Endothelial cell of umbilical vein (primary cell): ENCODE results near the gene RALB. TPM values are rescaled to one million over a fixed set of nuclear protein-coding genes. Genes with fewer than 3 reads are reported as not detected.

Source experiments
- BruUV-seq: library from RNA; stranded (reverse); fragments of 400-500 nt; replicated peaks from 2 replicates; lab custom pipeline; 2021; lab: Mats Ljungman, UMichigan
- CTCF ChIA-PET: fragments of 300-600, 350-600 bp; sonication (Branson Sonifier 250); formaldehyde crosslinking; loops from one replicate; lab custom pipeline; 2021; ENCODE audit warnings: antibody characterized with exemption, inconsistent platforms; lab: Charles Lee
- POLR2A ChIA-PET: fragments of 300-600, 350-600 bp; sonication (Branson Sonifier 250); formaldehyde crosslinking; loops from one replicate; lab custom pipeline; 2021; ENCODE audit warnings: antibody characterized with exemption, inconsistent platforms; lab: Charles Lee
- DNase-seq: peaks from one replicate; pipeline ENCODE4 v3.0.0-alpha.2; 2011; ENCODE audit warnings: low read depth, low spot score
- FAIRE-seq: peaks from 2 replicates; lab custom pipeline; 2011; peaks lifted over from hg19 to GRCh38; lab: Jason Lieb, UNC
- H2AFZ ChIP-seq: 2 replicates; pipeline ENCODE4 v1.6.0; 2012; ENCODE audit warnings: low read depth, low read length, control low read depth, inconsistent platforms
- H3K27ac ChIP-seq: 2 replicates; pipeline ENCODE4 v1.5.1; 2011; ENCODE audit warnings: low read depth, mild to moderate bottlenecking, control low read depth, low read length, moderate library complexity; ENCODE audit not compliant: insufficient read depth
- H3K27me3 ChIP-seq, 2 experiments: 2 replicates each; pipeline versions ENCODE4 v1.6.0 to v1.6.1; 2011; ENCODE audit warnings: low read length in 2 of 2, mixed read lengths in 1 of 2; ENCODE audit not compliant: control insufficient read depth in 2 of 2, insufficient read depth in 2 of 2
- H3K36me3 ChIP-seq, 2 experiments: 2 replicates in 1 of 2; 3 replicates in 1 of 2; pipeline ENCODE4 v1.5.1; 2011; ENCODE audit warnings: low read length in 2 of 2, mild to moderate bottlenecking in 1 of 2, moderate library complexity in 1 of 2; ENCODE audit not compliant: control insufficient read depth in 2 of 2, insufficient read depth in 2 of 2; ENCODE audit errors: extremely low read depth in 1 of 2
- H3K4me1 ChIP-seq: 3 replicates; pipeline ENCODE4 v1.5.1; 2011; ENCODE audit warnings: mild to moderate bottlenecking, low read length; ENCODE audit not compliant: control insufficient read depth, insufficient read depth; ENCODE audit errors: extremely low read depth
- H3K4me2 ChIP-seq: 2 replicates; pipeline ENCODE4 v1.6.1; 2011; ENCODE audit warnings: low read length, control low read depth, mixed read lengths; ENCODE audit not compliant: insufficient read depth
- H3K4me3 ChIP-seq, 3 experiments: fragments of 200-600 bp in 1 of 3; sonication (generic), shearing (Covaris generic) in 1 of 3; replicated peaks in 1 of 3; 2 replicates each; pipeline ENCODE4 v1.5.1; 2011 to 2016; ENCODE audit warnings: control low read depth in 3 of 3, low read length in 3 of 3, mild to moderate bottlenecking in 2 of 3, inconsistent platforms in 1 of 3, low read depth in 1 of 3, moderate library complexity in 1 of 3; ENCODE audit not compliant: insufficient read depth in 1 of 3
- H3K79me2 ChIP-seq: 2 replicates; pipeline ENCODE4 v1.6.0; 2012; ENCODE audit warnings: low read length, inconsistent platforms; ENCODE audit not compliant: control insufficient read depth, insufficient read depth
- H3K9ac ChIP-seq: replicated peaks from 2 replicates; pipeline ENCODE3; 2011; ENCODE audit warnings: low read length, control low read depth; ENCODE audit not compliant: insufficient read depth; ENCODE audit errors: extremely low read depth
- H3K9me1 ChIP-seq: replicated peaks from 3 replicates; pipeline ENCODE4 v1.6.0; 2011; ENCODE audit warnings: mild to moderate bottlenecking, low read length; ENCODE audit not compliant: control insufficient read depth, insufficient read depth; ENCODE audit errors: extremely low read depth
- H3K9me3 ChIP-seq: replicated peaks from 2 replicates; pipeline ENCODE4 v1.5.1; 2012; ENCODE audit warnings: low read length, inconsistent platforms; ENCODE audit not compliant: control insufficient read depth, insufficient read depth
- H4K20me1 ChIP-seq: replicated peaks from 2 replicates; pipeline ENCODE3; 2011; ENCODE audit warnings: mild to moderate bottlenecking, low read length; ENCODE audit not compliant: control insufficient read depth, insufficient read depth; ENCODE audit errors: extremely low read depth
- FOS ChIP-seq: IDR thresholded peaks from 2 replicates; pipeline ENCODE4 v1.6.1; 2011; ENCODE audit warnings: mild to moderate bottlenecking, low read length, moderate library complexity, borderline replicate concordance; ENCODE audit not compliant: insufficient read depth
- GATA2 ChIP-seq: IDR thresholded peaks from 2 replicates; pipeline ENCODE4 v1.7.0; 2011; ENCODE audit warnings: low read depth, mild to moderate bottlenecking, moderate library complexity, mixed read lengths, low read length; ENCODE audit not compliant: insufficient read length, insufficient read depth
- JUN ChIP-seq: IDR thresholded peaks from 2 replicates; pipeline ENCODE4 v1.6.1; 2011; ENCODE audit warnings: borderline replicate concordance, low read depth; ENCODE audit not compliant: insufficient read length, insufficient read depth
- MYC ChIP-seq: IDR thresholded peaks from one replicate; pipeline ENCODE4 v1.6.1; 2011; ENCODE audit warnings: mild to moderate bottlenecking, low read depth, low read length
- dilution Hi-C: fragments of 300-500 bp; cut with MboI; formaldehyde crosslinking; loops from one replicate; pipeline ENCODE4 v1.15.0; 2019; ENCODE audit warnings: low sequenced_read_pairs; ENCODE audit not compliant: extremely low pct_ligation_motif_present
- intact Hi-C: fragments of 100-400 bp; cut with micrococcal nuclease; formaldehyde crosslinking; loops from one replicate; pipeline ENCODE4 v1.10.0; 2022
- polyA plus RNA-seq, 4 experiments: library from polyadenylated mRNA; depleted of rRNA in 3 of 4; stranded (reverse) in 3 of 4; unstranded in 1 of 4; fragments of >200 nt; gene quantifications; 2 replicates each; pipeline versions ENCODE4 v1.2.1 to v1.2.3, GENCODE V29; 2011 to 2012; ENCODE audit warnings: missing spikeins in 1 of 4
- total RNA-seq: library from RNA; stranded (reverse); gene quantifications from 2 replicates; pipeline ENCODE4 v1.2.3, GENCODE V29; 2021
- TF ChIP-seq, protein P1 (sequence below): IDR thresholded peaks from 2 replicates; pipeline ENCODE4 v1.6.1; 2011; ENCODE audit not compliant: insufficient read depth, insufficient read length
- TF ChIP-seq, protein P2 (sequence below), 2 donors: IDR thresholded peaks; 1 replicate in 1 of 2; 2 replicates in 1 of 2; pipeline ENCODE4 v1.5.1; 2011; ENCODE audit warnings: low read length in 2 of 2, mild to moderate bottlenecking in 2 of 2, moderate library complexity in 2 of 2, control low read depth in 1 of 2, inconsistent platforms in 1 of 2, low read depth in 1 of 2; ENCODE audit not compliant: insufficient read depth in 1 of 2; ENCODE audit errors: extremely low read depth in 1 of 2

RALB gene
- total and polyA plus RNA-seq, 2 donors (not counting 3 experiments of a cell fraction or from before 2014, with no cell fraction given), result 105 to 115 TPM

DNA sequence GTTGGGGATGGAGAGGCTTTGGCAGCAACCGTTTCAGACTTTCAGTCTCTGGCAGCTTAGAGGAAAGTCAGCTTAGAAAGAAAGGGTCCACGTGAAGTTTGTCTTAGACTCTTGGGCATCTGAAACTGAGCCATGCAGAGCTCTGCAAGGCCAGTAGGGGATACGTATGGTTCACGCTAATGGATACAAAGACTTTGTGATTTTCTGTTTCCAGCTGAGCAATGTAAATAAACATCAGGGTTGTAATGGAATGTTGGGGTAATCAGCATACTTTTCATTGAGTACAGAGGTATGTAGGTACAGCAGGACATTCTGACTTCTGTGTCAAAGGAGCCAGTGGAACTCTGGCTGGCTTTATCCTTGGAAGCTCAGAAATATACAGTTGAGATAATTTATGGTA is 31.0 kb downstream of the RALB start:
- DNase-seq, result no peak
- dilution Hi-C loops (no loop called here), intact Hi-C loops (no loop called here)
- Histone ChIP-seq H3K27ac (no peak overlapping the region), H4K20me1 (no peaks in the 10 kb centered on the region), H3K9ac (no peak overlapping the region), H2AFZ (no peak overlapping the region), H3K4me2 (no peak overlapping the region), H3K36me3 (peaks cover 10 to 16% of the 10 kb centered on the region in 2 experiments), H3K27me3 (no peaks in the 10 kb centered on the region), H3K4me3 (no peak overlapping the region), H3K9me1 (no peaks in the 10 kb centered on the region), H3K79me2 (peaks cover 12% of the 10 kb centered on the region), H3K4me1 (peaks cover 11% of the 10 kb centered on the region), H3K9me3 (no peaks in the 10 kb centered on the region)
- BruUV-seq, result no TSS peak
- no peak for FAIRE-seq
- TF ChIP-seq, protein P1, sequence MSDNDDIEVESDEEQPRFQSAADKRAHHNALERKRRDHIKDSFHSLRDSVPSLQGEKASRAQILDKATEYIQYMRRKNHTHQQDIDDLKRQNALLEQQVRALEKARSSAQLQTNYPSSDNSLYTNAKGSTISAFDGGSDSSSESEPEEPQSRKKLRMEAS, result no peak
- no peak for TF ChIP-seq MYC
- TF ChIP-seq GATA2, result no peak
- TF ChIP-seq FOS, result no peak
- TF ChIP-seq, protein P2, sequence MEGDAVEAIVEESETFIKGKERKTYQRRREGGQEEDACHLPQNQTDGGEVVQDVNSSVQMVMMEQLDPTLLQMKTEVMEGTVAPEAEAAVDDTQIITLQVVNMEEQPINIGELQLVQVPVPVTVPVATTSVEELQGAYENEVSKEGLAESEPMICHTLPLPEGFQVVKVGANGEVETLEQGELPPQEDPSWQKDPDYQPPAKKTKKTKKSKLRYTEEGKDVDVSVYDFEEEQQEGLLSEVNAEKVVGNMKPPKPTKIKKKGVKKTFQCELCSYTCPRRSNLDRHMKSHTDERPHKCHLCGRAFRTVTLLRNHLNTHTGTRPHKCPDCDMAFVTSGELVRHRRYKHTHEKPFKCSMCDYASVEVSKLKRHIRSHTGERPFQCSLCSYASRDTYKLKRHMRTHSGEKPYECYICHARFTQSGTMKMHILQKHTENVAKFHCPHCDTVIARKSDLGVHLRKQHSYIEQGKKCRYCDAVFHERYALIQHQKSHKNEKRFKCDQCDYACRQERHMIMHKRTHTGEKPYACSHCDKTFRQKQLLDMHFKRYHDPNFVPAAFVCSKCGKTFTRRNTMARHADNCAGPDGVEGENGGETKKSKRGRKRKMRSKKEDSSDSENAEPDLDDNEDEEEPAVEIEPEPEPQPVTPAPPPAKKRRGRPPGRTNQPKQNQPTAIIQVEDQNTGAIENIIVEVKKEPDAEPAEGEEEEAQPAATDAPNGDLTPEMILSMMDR (IDR thresholded peaks at IDR 0.05; ENCODE audit: extremely low read depth in 1 of 2, insufficient read depth in 1 of 2, low read depth in 1 of 2, low read length in 2 of 2), result peak in 1 of 2 donors; percentile 7
- no peak for TF ChIP-seq JUN
- CTCF ChIA-PET, result interaction anchor here (0.8 to 1.8 kb wide), 15 partner anchors 8 to 581 kb away, joined by 3 to 9 read pairs (median 4); partner anchors contain the start of gene RALB
- POLR2A ChIA-PET, result interaction anchor here (0.7 kb wide), 1 partner anchor 44 kb away, joined by 3 read pairs; no protein-coding TSS in a partner anchor
